GM18858 (cell line): ENCODE data around the gene RASD2.

Experiments
- ATAC-seq: cut with Tn5 transposase; IDR thresholded peaks from one replicate; pipeline ENCODE4 v1.9.1; 2021; ENCODE audit not compliant: unreplicated experiment

Gene RASD2

DNA sequence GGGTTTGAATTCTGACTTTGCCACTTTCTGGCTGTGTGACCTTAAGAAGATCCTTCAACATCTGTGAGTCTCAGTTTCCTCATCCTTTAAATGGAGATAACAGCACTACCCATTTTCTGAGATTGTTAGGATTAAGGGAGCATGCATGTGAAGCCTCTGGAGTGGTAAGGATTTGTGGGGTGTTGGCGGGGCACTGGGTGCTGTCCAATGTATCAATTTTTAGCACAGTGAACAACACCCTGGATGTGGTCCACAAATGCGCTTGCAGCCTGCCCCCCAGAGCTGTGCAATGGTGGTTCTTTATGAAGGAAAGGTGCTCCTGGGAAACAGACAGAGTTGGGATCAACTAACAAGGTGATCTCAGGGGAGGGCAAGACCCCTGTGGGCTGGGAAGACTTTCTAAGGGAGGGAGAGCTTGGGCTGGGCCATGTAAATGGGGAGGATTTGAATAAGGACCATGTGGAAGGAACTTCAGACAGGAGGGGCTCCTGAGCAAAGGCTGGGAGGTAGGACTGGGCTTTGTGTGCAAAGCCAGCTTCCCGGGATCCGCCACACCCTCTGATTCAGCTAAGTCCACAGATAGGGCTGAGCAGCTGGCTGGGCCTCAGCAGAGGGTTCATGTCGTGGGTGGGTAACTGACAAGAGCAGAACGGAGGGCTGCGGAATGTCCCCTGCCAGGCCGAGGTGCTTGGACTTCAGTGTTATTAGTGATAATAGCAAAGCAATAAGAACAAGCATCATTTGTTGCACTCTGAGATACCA is 22.7 kb upstream of the RASD2 start:
- ATAC-seq: no peak

DNA sequence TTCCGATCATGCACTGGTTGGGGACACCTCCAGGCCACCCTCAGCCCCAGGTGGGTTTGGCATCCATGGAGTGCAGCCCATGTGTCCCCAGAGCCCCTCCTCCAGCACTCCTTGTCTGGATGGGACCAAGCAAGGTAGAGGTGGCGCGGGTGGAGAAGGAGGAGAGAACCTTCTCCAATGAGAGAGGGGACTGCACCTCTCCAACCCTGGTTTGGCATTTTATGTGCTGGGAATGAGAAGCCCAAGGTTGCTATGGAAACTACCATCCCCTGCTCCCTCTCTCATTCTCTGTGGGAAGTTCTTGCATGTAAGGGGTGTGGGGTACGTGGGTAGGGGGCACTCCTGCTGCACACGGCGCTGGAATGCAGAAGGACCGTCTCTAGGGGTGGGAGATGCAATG is 21.8 kb upstream of the RASD2 start:
- no peak for ATAC-seq

DNA sequence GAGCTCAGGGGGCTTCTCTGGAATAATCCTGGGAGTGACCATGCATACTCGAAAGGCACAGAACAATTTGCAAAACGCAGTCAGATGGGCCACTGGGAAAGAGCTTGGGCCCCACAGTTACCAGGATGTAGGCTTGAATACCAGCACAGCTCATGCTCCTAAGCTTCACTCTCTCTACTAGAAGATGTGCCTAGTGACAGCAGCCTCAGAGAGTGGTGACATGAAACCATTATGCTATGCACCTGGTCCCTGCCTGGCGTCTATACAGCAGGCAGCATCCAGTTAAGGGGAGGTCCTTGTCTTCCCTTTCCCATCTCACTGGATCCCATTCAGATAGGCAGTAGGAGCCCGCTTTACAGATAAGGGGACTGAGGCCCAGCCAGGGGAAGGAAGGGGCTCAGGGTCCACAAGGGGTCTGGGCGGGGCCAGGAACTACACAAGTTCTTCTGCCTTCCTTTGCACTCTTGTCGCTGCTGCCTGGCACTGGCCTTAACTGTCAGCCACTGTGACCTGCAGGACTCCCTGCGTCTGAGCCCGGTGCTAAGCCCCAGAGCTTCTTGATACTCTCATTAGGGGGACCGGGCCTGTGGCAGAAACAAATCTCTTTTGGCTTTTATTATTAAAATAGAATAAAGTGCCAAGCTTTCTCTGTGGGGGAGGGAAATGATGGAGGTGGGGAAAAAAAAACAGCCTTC is 21.2 kb upstream of the RASD2 start:
- ATAC-seq: no peak

DNA sequence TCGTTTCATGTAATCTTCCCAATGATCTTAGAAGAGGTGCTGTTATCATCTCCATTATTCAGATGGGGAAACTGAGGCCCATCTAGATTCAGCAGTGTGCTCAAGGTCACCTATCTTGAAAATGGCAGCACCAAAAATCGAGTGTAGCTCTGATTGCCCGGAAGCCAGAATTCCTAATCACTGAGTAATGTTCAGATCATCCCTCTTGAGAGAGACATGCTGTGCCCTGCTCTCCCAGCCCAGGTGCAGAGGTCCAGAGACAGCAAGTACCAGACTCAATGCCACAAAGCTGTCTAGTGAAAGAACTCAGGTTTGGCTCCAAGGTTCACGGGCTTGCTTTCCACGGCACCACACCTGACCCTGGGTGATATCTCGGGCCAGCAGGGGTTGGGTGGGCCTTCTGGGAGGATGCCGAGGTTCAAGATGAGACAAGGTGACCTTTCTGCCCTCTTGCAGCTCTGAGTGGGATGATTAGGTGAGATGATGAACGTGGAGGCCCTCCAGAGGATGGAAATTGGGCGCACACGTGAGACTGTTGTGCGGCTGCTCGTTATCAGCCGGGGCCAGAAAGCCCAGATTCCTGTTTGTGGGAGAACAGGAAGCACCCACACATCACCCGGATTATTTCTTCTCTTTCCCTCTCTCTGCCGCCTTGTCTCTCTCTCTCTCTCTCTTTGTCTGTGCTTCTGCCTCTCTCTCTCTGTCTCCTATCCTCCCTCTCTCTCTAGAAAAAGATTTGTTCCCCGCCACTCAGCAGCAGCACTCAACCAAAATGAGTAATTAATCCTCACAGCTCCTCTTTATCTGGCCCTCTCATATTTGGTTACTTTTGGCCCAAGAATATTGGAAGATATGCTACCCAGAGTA is 19.0 kb upstream of the RASD2 start:
- no peak for ATAC-seq

DNA sequence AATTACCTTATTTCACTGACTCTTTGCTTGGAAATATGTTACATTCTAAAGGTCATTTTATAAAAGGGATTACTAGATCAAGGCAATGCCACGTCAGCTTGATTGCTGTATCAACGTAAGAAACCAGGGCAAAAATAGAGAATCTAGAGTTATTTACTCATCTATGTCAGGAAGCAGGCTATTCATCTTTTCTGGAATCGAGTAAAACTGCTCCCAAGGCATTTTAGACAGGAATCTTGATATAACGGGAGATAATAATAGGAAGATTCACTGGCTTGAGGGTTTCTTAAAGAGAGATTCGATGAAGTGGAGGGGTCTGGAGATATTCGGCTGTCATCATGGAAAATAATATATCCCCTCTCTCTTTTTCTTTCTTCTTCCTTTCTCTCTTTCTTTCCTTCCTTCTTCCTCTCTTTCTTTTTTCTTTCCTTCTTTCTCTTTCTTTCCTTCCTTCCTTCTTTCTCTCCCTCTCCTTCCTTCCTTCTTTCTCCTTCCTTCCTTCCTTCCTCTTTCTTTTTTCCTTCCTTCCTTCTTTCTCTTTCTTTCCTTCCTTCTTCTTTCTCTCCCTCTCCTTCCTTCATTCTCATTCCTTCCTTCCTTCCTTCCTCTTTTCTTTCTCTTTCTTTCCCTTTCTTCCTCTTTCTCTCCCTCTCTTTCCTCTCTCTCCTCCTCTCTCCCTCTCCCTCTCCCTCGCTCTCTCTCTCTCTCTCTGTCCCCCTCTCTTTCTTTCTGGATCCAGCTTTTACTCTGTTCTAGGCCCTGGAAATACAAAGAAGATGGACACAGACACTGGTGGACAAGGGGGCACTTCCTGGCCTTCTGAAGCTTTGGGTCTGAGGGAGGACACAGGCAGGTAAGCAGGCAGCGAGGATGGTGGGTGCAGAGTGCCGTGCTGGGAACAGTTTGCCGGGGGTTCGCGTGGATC is 18.1 kb upstream of the RASD2 start:
- ATAC-seq: no peak

DNA sequence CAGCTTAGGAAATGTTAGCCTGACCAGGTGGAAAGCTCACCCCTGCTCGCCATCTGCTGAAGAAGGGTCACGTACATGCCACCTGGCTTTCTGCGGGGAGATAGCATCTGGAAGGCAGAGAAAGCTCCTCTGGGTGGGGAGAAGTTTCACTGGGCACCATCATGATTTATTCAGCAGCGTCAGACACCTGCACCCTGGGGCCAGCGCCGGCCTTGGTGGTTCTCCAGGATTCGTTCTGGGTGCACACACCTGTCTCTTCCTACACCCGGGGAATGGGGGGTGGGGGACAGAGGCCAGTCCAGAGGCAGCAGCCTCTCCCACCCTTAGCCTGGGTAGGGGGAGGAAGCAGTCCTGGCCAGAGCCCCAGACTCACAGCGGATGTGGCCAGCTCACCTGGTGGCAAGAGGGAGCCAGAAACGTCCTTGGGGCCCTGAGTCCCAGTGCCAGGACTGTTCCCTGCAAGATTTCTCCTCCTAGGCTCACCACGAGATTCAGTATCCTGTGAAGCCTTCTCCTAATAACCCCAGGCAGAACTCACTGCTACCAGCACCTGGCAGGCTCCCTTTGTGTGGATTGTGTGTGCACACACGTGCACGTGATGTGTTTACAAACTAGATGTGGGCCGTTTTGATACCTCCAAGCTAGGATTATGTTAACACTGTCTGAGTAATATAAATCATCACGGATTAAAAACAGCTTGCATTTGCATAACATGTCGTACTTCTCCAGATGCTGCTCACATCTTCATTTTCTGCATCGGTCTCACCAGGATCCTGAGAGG is 17.3 kb upstream of the RASD2 start:
- ATAC-seq: no peak

DNA sequence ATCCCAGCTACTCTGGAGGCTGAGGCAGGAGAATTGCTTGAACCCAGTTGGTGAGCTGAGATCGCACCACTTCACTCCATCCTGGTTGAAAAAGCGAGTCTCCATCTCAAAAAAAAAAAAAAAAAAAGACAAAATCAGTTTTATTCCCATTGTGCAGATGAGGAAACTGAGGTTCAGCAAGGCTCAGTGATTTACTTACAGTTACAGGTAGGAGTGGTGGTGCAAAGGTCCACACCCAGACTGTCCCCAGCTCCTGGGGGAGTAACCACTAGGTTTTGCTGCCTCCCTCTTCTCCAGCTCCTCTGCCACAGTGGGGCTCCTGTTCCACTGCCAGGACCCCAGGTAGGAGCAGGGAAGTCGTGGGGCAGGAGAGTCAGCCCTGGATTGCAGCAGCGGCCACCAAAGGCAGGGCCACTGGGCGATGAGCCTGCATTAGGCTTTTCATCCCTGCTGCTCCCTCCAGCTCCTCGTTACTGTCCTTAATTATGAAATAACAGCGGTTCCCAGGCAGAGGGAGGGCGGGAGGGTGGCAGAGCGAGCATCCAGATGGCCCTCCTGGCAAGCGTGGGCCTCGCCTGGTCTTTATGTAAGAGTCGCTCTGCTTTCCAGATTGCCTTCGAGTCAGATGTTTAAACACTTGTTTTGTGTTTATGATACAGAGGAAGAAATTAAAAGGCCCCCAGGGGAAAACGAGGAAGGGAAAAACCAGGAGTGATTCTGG is 15.5 kb upstream of the RASD2 start:
- no peak for ATAC-seq

DNA sequence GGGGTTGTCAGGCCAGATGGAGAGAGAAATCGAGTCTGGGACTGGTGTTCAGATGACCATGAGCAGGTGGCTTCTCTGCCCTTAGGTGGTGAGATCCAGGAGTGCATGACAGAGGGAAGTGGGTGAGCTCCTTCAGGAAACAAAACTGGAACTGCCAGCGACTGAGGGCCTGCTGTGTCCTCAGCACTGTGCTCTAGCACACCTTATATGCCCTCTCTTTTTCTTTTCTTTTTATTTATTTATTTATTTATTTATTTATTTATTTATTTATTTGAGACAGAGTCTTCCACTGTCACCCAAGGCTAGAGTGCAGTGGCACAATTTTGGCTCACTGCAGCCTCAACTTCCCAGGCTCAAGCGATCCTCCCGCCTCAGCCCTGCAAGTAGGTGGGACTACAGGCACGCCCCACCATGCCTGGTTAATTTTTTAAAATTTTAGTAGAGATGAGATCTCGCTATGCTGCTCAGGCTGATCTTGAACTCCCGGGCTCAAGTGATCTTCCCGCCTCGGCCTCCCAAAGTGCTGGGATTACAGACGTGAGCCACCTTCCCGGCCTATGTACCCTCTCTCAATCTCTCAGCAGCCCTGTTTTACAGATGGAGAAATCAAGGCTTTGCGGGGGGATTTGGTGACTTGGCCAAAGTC is 14.8 kb upstream of the RASD2 start:
- ATAC-seq: no peak

DNA sequence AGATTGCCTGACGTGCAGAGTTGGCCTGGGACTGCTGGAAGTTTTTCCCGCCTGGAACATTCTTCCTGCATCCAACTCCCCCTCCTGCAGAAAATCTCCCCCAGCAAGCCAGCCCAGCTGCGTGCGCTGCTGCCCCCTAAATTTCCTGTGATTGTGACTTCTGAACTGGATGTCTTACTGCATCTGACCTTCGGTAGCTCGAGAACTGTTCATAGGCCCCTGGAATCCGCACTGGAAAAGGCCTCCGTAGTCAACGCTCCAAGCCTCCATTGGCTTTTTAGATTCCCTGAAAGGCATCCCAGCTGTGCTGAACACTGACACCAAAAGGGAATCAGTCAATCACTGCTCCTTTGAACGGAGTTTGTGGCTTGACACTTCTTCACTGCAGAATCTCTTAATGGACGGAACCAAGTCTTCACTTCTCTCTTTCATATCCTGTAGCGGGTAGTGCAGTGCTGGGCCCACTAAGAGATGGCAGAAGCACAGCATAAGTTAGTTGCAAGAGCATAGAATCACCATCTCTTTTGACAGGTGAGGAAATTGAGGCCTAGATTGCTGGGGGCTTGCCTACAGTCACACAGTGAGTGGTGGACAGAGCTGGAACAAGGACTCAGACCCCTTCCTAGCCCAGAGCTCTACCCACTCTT is 14.2 kb upstream of the RASD2 start:
- ATAC-seq: no peak

DNA sequence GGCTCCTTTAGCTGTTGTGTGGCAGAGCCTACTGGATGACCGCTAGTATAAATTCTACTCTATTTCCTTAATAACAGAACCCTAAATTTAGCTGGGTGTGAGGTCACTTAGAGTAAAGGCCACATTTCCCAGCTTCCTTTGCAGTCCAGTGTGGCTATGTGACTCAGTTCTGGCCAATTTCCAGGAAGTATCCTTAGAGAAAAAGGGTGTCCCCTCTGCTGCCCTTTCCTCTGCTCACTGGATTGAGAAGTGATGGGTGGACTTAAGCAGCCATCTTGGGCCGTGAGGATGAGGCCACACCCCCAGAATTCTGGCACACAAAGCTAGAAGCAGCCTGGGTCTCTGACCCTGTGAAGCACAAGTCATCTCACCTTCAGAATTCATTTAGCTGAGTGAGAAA is 11.7 kb upstream of the RASD2 start:
- ATAC-seq: no peak

DNA sequence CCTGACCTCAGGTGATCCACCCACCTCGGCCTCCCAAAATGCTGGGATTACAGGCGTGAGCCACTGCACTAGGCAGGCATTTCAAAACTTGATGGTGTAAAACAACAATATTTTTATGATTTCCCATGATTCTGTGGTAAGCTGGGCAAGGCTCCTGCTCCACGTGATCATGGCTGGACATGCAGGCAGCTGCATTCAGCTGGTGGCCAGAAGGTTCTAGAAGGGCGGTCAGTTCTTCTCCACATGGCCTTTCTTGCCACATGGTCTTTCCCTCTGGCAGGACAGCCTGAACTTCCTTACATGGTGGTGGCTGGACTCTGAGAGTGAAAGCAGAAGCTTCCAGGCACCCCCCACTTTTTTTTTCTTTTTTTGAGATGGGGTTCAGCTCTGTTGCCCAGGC is 9.9 kb upstream of the RASD2 start:
- no peak for ATAC-seq

DNA sequence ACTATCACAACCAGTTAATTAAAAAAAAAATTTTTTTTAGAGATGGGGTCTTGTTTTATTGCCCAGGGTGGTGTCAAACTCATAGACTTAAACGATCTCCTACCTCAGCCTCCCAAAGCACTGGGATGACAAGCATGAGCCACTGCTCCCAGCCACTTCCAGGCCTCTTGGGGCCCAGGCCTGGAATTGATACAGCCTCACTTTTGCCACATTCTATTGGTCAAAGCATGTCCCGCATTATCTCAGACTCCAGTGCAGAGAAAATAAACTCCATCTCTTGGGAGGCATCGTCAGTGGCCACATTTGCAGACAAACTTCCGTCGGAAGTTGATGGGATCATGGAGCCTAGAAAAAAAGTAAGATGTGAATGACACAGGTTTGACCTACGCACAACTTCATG is 9.4 kb upstream of the RASD2 start:
- no peak for ATAC-seq

DNA sequence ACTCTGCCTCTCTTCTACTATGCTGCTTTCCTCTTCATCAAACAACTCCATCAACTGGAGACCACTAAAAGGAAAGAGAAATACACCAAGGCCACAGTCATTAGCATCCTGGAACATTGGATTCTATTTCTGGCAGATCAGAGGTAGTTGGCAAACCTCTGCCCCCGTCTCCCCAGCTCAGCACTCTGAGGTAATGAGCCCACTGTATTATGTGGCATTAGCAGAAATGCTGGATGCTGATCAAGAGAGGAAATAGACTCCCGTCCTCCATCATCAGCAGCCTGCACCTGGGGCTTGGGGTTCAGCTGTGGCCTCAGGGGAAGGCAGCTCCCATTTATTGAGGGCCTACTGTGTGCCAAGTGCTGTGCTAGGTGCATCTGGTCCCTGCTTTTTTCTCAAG is 9.0 kb upstream of the RASD2 start:
- ATAC-seq: no peak

DNA sequence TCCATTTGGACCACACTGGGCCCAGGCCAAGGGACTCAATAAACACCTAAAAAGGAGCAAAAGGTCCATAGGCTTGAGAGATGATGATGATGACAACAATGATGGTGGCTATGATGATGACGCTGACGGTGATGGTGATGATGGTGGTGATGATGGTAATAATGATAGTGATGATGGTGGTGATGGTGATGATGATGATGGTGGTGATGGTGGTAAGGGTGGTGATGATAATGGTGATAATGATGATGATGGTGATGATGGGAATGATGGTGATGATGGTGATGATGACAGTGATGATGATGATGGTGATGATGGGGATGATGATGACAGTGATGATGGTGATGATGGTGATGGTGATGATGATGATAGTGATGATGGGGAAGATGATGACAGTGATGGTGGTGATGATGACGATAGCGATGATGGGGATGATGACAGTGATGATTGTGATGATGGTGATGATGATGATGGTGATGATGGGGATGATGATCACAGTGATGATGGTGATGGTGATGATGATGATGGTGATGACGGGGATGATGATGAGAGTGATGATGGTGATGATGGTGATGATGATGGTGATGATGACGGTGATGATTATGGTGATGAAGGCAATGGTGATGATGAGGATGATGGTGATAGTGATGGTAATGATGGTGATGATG is 7.1 kb upstream of the RASD2 start:
- no peak for ATAC-seq

DNA sequence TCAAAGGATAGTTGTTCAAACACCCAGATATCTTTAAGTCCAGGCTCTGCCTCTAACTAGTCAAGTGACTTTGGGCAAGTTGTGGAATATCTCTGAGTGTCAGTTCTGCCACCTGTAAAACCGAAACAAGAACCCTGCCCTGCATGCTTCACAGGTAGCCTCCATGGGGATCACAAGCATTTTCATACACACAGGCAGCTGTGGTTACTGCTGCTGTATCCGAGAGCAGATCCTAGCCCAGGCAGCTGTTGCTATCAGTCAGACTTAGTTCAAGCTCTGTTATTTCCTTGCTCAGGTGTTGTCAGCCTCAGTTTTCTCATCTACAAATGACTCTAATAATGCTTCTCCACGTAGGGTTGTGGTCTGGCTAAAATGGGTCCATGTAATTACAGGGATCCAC is 6.5 kb upstream of the RASD2 start:
- no peak for ATAC-seq

DNA sequence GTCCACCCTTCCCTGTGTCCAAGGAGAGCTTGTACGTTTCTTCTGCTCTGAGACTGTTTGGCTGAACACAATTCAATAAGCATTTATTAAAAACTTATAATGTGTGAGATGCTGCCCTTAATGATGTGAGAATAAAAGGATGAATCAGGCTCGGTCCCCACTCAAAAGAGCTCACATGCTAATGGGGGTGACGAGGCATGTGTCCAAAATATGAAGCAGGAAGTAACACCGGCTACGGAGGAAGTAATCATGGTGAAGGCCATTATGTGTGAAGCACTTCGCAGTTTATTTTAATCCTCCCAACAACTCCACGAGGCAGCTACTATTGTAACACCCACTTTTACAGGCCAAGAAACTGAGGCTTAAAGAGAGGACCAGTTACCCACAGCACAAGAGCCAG is 3.4 kb upstream of the RASD2 start:
- ATAC-seq: no peak

DNA sequence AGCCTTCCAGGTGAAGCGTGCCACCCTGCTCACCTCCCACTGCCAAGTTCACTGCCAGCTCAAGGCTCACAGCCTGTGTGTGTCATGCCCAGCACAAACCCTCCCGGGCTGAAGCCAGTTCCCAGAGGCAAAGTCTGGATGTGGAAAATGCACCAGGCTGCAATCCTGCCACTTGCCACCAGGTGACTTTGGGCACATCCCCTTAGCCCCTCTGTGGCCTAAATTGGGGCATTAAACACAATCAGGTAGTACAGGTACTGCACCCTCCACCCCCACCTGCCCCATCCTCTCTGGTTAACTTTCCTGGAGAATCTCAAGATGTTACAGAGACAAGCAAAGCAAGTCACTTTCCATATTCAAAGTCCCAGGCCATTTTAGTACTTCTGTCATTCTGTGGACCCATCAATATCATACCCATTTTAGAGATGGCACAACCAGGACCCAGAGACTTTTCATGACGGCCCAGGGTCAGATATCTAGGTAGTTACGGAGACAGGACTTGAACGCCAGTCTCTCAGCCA is 1.8 kb upstream of the RASD2 start:
- ATAC-seq: no peak

DNA sequence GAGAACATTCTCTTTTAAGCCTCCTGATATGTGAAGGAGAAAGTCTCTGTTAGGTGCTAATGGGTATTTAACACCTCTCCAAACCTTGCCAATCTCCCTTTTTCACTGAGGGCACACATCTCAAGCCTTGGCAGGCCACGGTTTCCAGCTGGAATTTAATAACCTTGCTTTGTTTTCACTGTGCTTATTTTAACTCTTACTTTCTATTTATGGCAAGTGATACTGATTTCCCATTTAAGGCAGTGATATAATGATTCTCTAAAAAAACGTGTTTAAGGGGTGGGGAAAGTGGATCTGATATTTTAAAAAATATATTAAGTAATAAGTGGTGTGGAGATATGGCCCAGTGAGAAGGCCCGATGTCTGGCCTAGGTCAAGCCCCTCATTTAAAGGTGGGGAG is 1.1 kb upstream of the RASD2 start:
- ATAC-seq: no peak
